Measurements from ENCODE around the gene CLASP2. TPM values are rescaled to one million over a fixed set of nuclear protein-coding genes. Genes with fewer than 3 reads are reported as not detected.

Gene CLASP2
- total RNA-seq, 2 donors from 2014 or later = 65.0 to 74.8 TPM

GRCh38 chr3:33482111-33482521 is 235.9 kb downstream of the CLASP2 start:
- Mint-ChIP-seq H3K9me3 (peaks cover 52% of the 10 kb centered on the region), H3K4me1 (no peaks in the 10 kb centered on the region), H3K36me3 (ENCODE audit: low read depth) (peaks cover 27% of the 10 kb centered on the region), H3K27me3 (ENCODE audit: insufficient read depth) (no peaks in the 10 kb centered on the region), H3K4me3 (no peak overlapping the region), H3K27ac (no peak overlapping the region)
- peaks cover 41% of the 10 kb centered on the region for H3K9me3 ChIP-seq (ENCODE audit: control insufficient read depth, low read length)
- H3K36me3 ChIP-seq (ENCODE audit: control insufficient read depth, insufficient read depth, low read length) = no peaks in the 10 kb centered on the region
- no peak for TF ChIP-seq CTCF (conservative IDR thresholded peaks at IDR 0.05)
- H3K9ac ChIP-seq (ENCODE audit: extremely low read depth, low read length, poor library complexity, severe bottlenecking) = no peak overlapping the region
- no peaks in the 10 kb centered on the region for H3K4me1 ChIP-seq (ENCODE audit: control insufficient read depth, insufficient read depth, low read length)
- no peak overlapping the region for H3K27ac ChIP-seq (ENCODE audit: low read depth, low read length)
- DNase-seq = no peak
- H3K27me3 ChIP-seq (ENCODE audit: control insufficient read depth, insufficient read depth, low read length, poor library complexity, severe bottlenecking) = no peaks in the 10 kb centered on the region
- no peak overlapping the region for H3K4me3 ChIP-seq (ENCODE audit: low read length)
- WGBS, 2 experiments (ENCODE audit: insufficient coverage in 1 of 2, insufficient read length in 1 of 2) = 88% methylated on average over 1 of the region's 1 CpG; no CpG with 5 or more reads in 1 of the 2 experiments

- H3K36me3 ChIP-seq (ENCODE audit: control insufficient read depth, insufficient read depth, low read length) = no peaks in the 10 kb centered on the region
- H3K4me1 ChIP-seq (ENCODE audit: control insufficient read depth, insufficient read depth, low read length) = no peaks in the 10 kb centered on the region
- no peak for DNase-seq
- H3K27me3 ChIP-seq (ENCODE audit: control insufficient read depth, insufficient read depth, low read length, poor library complexity, severe bottlenecking) = no peaks in the 10 kb centered on the region
- H3K27me3 Mint-ChIP-seq (ENCODE audit: insufficient read depth) = no peaks in the 10 kb centered on the region
- no peaks in the 10 kb centered on the region for H3K4me1 Mint-ChIP-seq
- H3K36me3 Mint-ChIP-seq (ENCODE audit: low read depth) = peaks cover under 1% of the 10 kb centered on the region
- 80 to 90% methylated on average over 1 to 2 of the region's 2 CpGs for WGBS, 2 experiments (ENCODE audit: insufficient coverage in 1 of 2, insufficient read length in 1 of 2)
- peaks cover 25% of the 10 kb centered on the region for H3K9me3 Mint-ChIP-seq
- H3K9ac ChIP-seq (ENCODE audit: extremely low read depth, low read length, poor library complexity, severe bottlenecking) = no peak overlapping the region
- peaks cover 13% of the 10 kb centered on the region for H3K9me3 ChIP-seq (ENCODE audit: control insufficient read depth, low read length)
- H3K4me3 ChIP-seq (ENCODE audit: low read length) = no peak overlapping the region
- H3K27ac ChIP-seq (ENCODE audit: low read depth, low read length) = no peak overlapping the region
- no peak overlapping the region for H3K4me3 Mint-ChIP-seq
- no peak for TF ChIP-seq CTCF (conservative IDR thresholded peaks at IDR 0.05)
- no peak overlapping the region for H3K27ac Mint-ChIP-seq
These were observed 243.2 kb downstream of the CLASP2 start for GRCh38 chr3:33474896-33475295.

GRCh38 chr3:33473813-33474212 is 244.2 kb downstream of the CLASP2 start:
- no peak overlapping the region for H3K27ac ChIP-seq (ENCODE audit: low read depth, low read length)
- no peaks in the 10 kb centered on the region for H3K36me3 ChIP-seq (ENCODE audit: control insufficient read depth, insufficient read depth, low read length)
- H3K4me3 ChIP-seq (ENCODE audit: low read length) = no peak overlapping the region
- H3K9me3 Mint-ChIP-seq = peaks cover 16% of the 10 kb centered on the region
- TF ChIP-seq CTCF (conservative IDR thresholded peaks at IDR 0.05) = no peak
- WGBS, 2 experiments (ENCODE audit: insufficient coverage in 1 of 2, insufficient read length in 1 of 2) = 96% methylated on average over 2 of the region's 2 CpGs; no CpG with 5 or more reads in 1 of the 2 experiments
- H3K4me3 Mint-ChIP-seq = no peak overlapping the region
- DNase-seq = no peak
- peaks cover 4% of the 10 kb centered on the region for H3K9me3 ChIP-seq (ENCODE audit: control insufficient read depth, low read length)
- no peaks in the 10 kb centered on the region for H3K27me3 ChIP-seq (ENCODE audit: control insufficient read depth, insufficient read depth, low read length, poor library complexity, severe bottlenecking)
- H3K27me3 Mint-ChIP-seq (ENCODE audit: insufficient read depth) = no peaks in the 10 kb centered on the region
- H3K36me3 Mint-ChIP-seq (ENCODE audit: low read depth) = no peaks in the 10 kb centered on the region
- H3K9ac ChIP-seq (ENCODE audit: extremely low read depth, low read length, poor library complexity, severe bottlenecking) = no peak overlapping the region
- no peaks in the 10 kb centered on the region for H3K4me1 Mint-ChIP-seq
- no peaks in the 10 kb centered on the region for H3K4me1 ChIP-seq (ENCODE audit: control insufficient read depth, insufficient read depth, low read length)
- H3K27ac Mint-ChIP-seq = no peak overlapping the region

Measured in endodermal cell (in vitro differentiated cells).